Smooth muscle cell (in vitro differentiated cells): Measurements from ENCODE around the gene AP1B1. TPM values are rescaled to one million over a fixed set of nuclear protein-coding genes. Genes with fewer than 3 reads are reported as not detected.
A peak's percentile ranks its signal among the peaks of the same experiment; 100 is the strongest.

Experiments used
- DNase-seq: peaks from one replicate; lab custom pipeline; 2025; ENCODE audit not compliant: unreplicated experiment; lab: John Stamatoyannopoulos, UW
- H2AFZ ChIP-seq: fragments of 200-600 bp; sonication (generic); 2 replicates; pipeline ENCODE4 v1.6.0; 2016; ENCODE audit warnings: antibody characterized with exemption, low read depth, mild to moderate bottlenecking
- H3F3A ChIP-seq: fragments of 200-600 bp; sonication (generic); 2 replicates; pipeline ENCODE4 v1.6.0; 2017; ENCODE audit warnings: antibody characterized with exemption, low read depth
- H3K27ac ChIP-seq: fragments of 200-600 bp; sonication (generic); 2 replicates; pipeline ENCODE4 v1.5.1; 2016; ENCODE audit warnings: low read depth, mild to moderate bottlenecking
- H3K27me3 ChIP-seq: fragments of 200-600 bp; sonication (generic); 2 replicates; pipeline ENCODE4 v1.6.1; 2016; ENCODE audit warnings: low read depth, mild to moderate bottlenecking
- H3K36me3 ChIP-seq: fragments of 200-600 bp; sonication (generic); 2 replicates; pipeline ENCODE4 v1.5.1; 2016; ENCODE audit warnings: low read depth
- H3K4me1 ChIP-seq: fragments of 200-600 bp; sonication (generic); 2 replicates; pipeline ENCODE4 v1.5.1; 2016; ENCODE audit warnings: low read depth
- H3K4me2 ChIP-seq: fragments of 200-600 bp; sonication (generic); 2 replicates; pipeline ENCODE4 v1.6.0; 2016; ENCODE audit warnings: mild to moderate bottlenecking
- H3K4me3 ChIP-seq: fragments of 200-600 bp; sonication (generic); 2 replicates; pipeline ENCODE4 v1.5.1; 2016; ENCODE audit warnings: mild to moderate bottlenecking
- H3K79me2 ChIP-seq: fragments of 200-600 bp; sonication (generic); 2 replicates; pipeline ENCODE4 v1.6.0; 2016; ENCODE audit warnings: low read depth, mild to moderate bottlenecking
- H3K9ac ChIP-seq: fragments of 200-600 bp; sonication (generic); 2 replicates; pipeline ENCODE4 v1.6.0; 2016; ENCODE audit warnings: low read depth
- H3K9me3 ChIP-seq: fragments of 200-600 bp; sonication (generic); replicated peaks from 2 replicates; pipeline ENCODE4 v1.5.1; 2016; ENCODE audit warnings: low read depth
- H4K20me1 ChIP-seq: fragments of 200-600 bp; sonication (generic); 2 replicates; pipeline ENCODE4 v1.6.0; 2016; ENCODE audit warnings: low read depth
- CTCF ChIP-seq: fragments of 200-600 bp; sonication (generic); IDR thresholded peaks from 2 replicates; pipeline ENCODE4 v1.5.1; 2017; ENCODE audit warnings: borderline replicate concordance, mild to moderate bottlenecking, antibody characterized with exemption; ENCODE audit not compliant: insufficient read depth, poor library complexity, severe bottlenecking
- WGBS: methylation state at CpG from one replicate; pipeline ENCODE4 v1.1.7; 2016; ENCODE audit warnings: low lambda C conversion rate; 5-methylcytosine and 5-hydroxymethylcytosine counted together
- microRNA-seq: library from miRNA; unstranded; fragments of <30 nt; microRNA quantifications from one replicate; pipeline ENCODE4, GENCODE V29; 2016; ENCODE audit warnings: borderline number of aligned reads
- polyA plus RNA-seq: library from polyadenylated mRNA; unstranded; fragments of >200 nt; fragmentation: Nextera tagmentation; extraction: Ambion mirVana; gene quantifications from 2 replicates; pipeline ENCODE4 v1.2.1, GENCODE V29; 2016
- small RNA-seq: library from RNA; depleted of rRNA; stranded (forward); fragments of <200 nt; gene quantifications from one replicate; pipeline ENCODE3, GENCODE V24; 2014
- total RNA-seq: library from RNA; depleted of rRNA; stranded (reverse); fragments of >200 nt; gene quantifications from 2 replicates; pipeline ENCODE4 v1.2.3, GENCODE V29; 2014

Gene AP1B1
- total and polyA plus RNA-seq, 2 experiments from 2014 or later = 30.3 to 38.5 TPM

DNA sequence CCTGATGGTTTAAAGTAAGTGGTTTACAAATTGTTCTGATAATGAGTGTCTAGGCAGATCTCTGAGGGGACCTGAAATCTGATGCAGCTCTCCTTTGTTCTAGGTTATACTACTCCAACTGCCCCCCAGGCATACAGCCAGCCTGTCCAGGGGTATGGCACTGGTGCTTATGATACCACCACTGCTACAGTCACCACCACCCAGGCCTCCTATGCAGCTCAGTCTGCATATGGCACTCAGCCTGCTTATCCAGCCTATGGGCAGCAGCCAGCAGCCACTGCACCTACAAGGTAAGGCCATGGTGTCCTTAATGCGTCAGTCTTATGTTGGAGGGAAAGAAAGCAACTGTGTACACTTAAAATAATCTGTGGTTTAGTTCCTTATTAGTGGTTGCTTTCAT, 110.4 kb downstream of the AP1B1 start:
- no peaks in the 10 kb centered on the region for H3K9me3 ChIP-seq
- no peaks in the 10 kb centered on the region for H3F3A ChIP-seq
- no peak for DNase-seq
- WGBS = 100% methylated on average over 1 of the region's 1 CpG
- TF ChIP-seq CTCF = no peak
- H4K20me1 ChIP-seq = peaks cover 100% of the 10 kb centered on the region
- H3K4me1 ChIP-seq = no peaks in the 10 kb centered on the region
- H3K9ac ChIP-seq = no peak overlapping the region
- H3K4me3 ChIP-seq = no peak overlapping the region
- H3K4me2 ChIP-seq = no peak overlapping the region
- no peak overlapping the region for H3K27ac ChIP-seq
- H3K27me3 ChIP-seq = no peaks in the 10 kb centered on the region
- peaks cover 46% of the 10 kb centered on the region for H3K36me3 ChIP-seq
- H2AFZ ChIP-seq = no peak overlapping the region
- peaks cover 100% of the 10 kb centered on the region for H3K79me2 ChIP-seq

Small RNA genes lying within 50 kb of the gene (microRNA-seq; reads per million reads assigned to microRNA genes)
- 8.8 reads per million, percentile 11 among the genes with 10 or more reads in this experiment for gene MIR3653

Small RNA genes lying within 50 kb of the gene (small RNA-seq; reads per million reads assigned to genes)
- gene AC000041.1 (not detected), gene MIR3653 (not detected)

Other genes with a start within 250 kb of the AP1B1 start
- gene EMID1, start 182.7 kb downstream of the AP1B1 start, total RNA-seq = 1.1 and 1.9 TPM in 2 replicates
- 2.7 and 3.9 TPM in 2 replicates for gene EMID1, start 182.7 kb downstream of the AP1B1 start, polyA plus RNA-seq
- 11.7 and 16.5 TPM in 2 replicates for gene RHBDD3, start 120.6 kb downstream of the AP1B1 start, total RNA-seq
- gene RHBDD3, start 120.6 kb downstream of the AP1B1 start, polyA plus RNA-seq = 39.1 and 40.2 TPM in 2 replicates
- gene EWSR1, start 120.3 kb downstream of the AP1B1 start, total RNA-seq = 146 and 197 TPM in 2 replicates
- gene EWSR1, start 120.3 kb downstream of the AP1B1 start, polyA plus RNA-seq = 164 and 226 TPM in 2 replicates
- 7.8 TPM in 2 replicates for gene GAS2L1, start 81.9 kb downstream of the AP1B1 start, total RNA-seq
- gene GAS2L1, start 81.9 kb downstream of the AP1B1 start, polyA plus RNA-seq = 31.7 and 35.8 TPM in 2 replicates
- gene RASL10A, start 72.9 kb downstream of the AP1B1 start, total RNA-seq = not detected in 2 replicates
- not detected in 2 replicates for gene RASL10A, start 72.9 kb downstream of the AP1B1 start, polyA plus RNA-seq
- not detected in 2 replicates for gene RFPL1, start 50.0 kb upstream of the AP1B1 start, total RNA-seq
- gene RFPL1, start 50.0 kb upstream of the AP1B1 start, polyA plus RNA-seq = 0.16 TPM in 1 of 2 replicates, not detected in the other
- not detected in 2 replicates for gene NEFH, start 91.6 kb upstream of the AP1B1 start, total RNA-seq
- 0.93 and 1.1 TPM in 2 replicates for gene NEFH, start 91.6 kb upstream of the AP1B1 start, polyA plus RNA-seq
- 20.7 and 21.7 TPM in 2 replicates for gene THOC5, start 165.2 kb upstream of the AP1B1 start, total RNA-seq
- 13.7 and 22.6 TPM in 2 replicates for gene THOC5, start 165.2 kb upstream of the AP1B1 start, polyA plus RNA-seq
- 36.7 and 42.8 TPM in 2 replicates for gene NIPSNAP1, start 192.5 kb upstream of the AP1B1 start, total RNA-seq
- gene NIPSNAP1, start 192.5 kb upstream of the AP1B1 start, polyA plus RNA-seq = 70.1 and 78.8 TPM in 2 replicates
- 21.7 and 25.1 TPM in 2 replicates for gene NF2, start 215.1 kb upstream of the AP1B1 start, total RNA-seq
- 21.5 and 23.9 TPM in 2 replicates for gene NF2, start 215.1 kb upstream of the AP1B1 start, polyA plus RNA-seq